ENCODE measurements around the gene C22orf15. TPM values are rescaled to one million over a fixed set of nuclear protein-coding genes. Genes with fewer than 3 reads are reported as not detected.

The C22orf15 gene
- total RNA-seq, 1 donor from 2014 or later = 0.39 TPM

GRCh38 chr22:23790819-23791737 lies 28.3 kb downstream of the C22orf15 start:
- Histone ChIP-seq H3K4me3 (ENCODE audit: insufficient read depth, low read depth, low read length) (no peak overlapping the region), H2AFZ (ENCODE audit: low read depth, low read length) (no peak overlapping the region), H3K9ac (ENCODE audit: low read length) (no peak overlapping the region), H3K79me2 (ENCODE audit: insufficient read depth, low read length) (peaks cover 63% of the 10 kb centered on the region), H4K20me1 (ENCODE audit: insufficient read depth, low read length) (peaks cover 66% of the 10 kb centered on the region), H3K4me2 (ENCODE audit: low read length) (no peak overlapping the region), H3K4me1 (ENCODE audit: insufficient read depth, low read length) (peaks cover 9% of the 10 kb centered on the region), H3K27me3 (ENCODE audit: insufficient read depth, low read length) (no peaks in the 10 kb centered on the region), H3K36me3 (ENCODE audit: insufficient read depth, low read length) (peaks cover 18% of the 10 kb centered on the region), H3K27ac (ENCODE audit: low read depth, low read length) (no peak overlapping the region), H3K9me3 (ENCODE audit: insufficient read depth, low read depth, low read length) (no peaks in the 10 kb centered on the region)
- H3K4me3 Mint-ChIP-seq (ENCODE audit: unreplicated experiment) = no peak overlapping the region
- no peak for TF ChIP-seq EZH2 (IDR thresholded peaks at IDR 0.05; ENCODE audit: insufficient read depth, low read length)
- no peak for TF ChIP-seq CTCF (IDR thresholded peaks at IDR 0.05; ENCODE audit: insufficient read depth, low read depth, low read length)
- no peaks in the 10 kb centered on the region for H3K36me3 Mint-ChIP-seq (ENCODE audit: low read depth, unreplicated experiment)
- FAIRE-seq (no peak), DNase-seq (ENCODE audit: low read depth) (peak; percentile 33)
- no peaks in the 10 kb centered on the region for H3K9me3 Mint-ChIP-seq (ENCODE audit: unreplicated experiment)
- H3K4me1 Mint-ChIP-seq (ENCODE audit: low read depth, unreplicated experiment) = peaks cover 15% of the 10 kb centered on the region
- no peaks in the 10 kb centered on the region for H3K27me3 Mint-ChIP-seq (ENCODE audit: low read depth, unreplicated experiment)
- H3K27ac Mint-ChIP-seq (ENCODE audit: unreplicated experiment) = no peak overlapping the region

- Histone ChIP-seq H3K79me2 (ENCODE audit: insufficient read depth, low read length) (peaks cover 63% of the 10 kb centered on the region), H3K4me2 (ENCODE audit: low read length) (no peak overlapping the region), H3K27me3 (ENCODE audit: insufficient read depth, low read length) (no peaks in the 10 kb centered on the region), H3K27ac (ENCODE audit: low read depth, low read length) (no peak overlapping the region), H3K4me3 (ENCODE audit: insufficient read depth, low read depth, low read length) (no peak overlapping the region), H2AFZ (ENCODE audit: low read depth, low read length) (no peak overlapping the region), H3K4me1 (ENCODE audit: insufficient read depth, low read length) (peaks cover 3% of the 10 kb centered on the region), H3K9ac (ENCODE audit: low read length) (no peak overlapping the region), H3K9me3 (ENCODE audit: insufficient read depth, low read depth, low read length) (no peaks in the 10 kb centered on the region), H4K20me1 (ENCODE audit: insufficient read depth, low read length) (peaks cover 73% of the 10 kb centered on the region), H3K36me3 (ENCODE audit: insufficient read depth, low read length) (peaks cover 23% of the 10 kb centered on the region)
- Mint-ChIP-seq H3K4me3 (ENCODE audit: unreplicated experiment) (no peak overlapping the region), H3K27me3 (ENCODE audit: low read depth, unreplicated experiment) (no peaks in the 10 kb centered on the region), H3K36me3 (ENCODE audit: low read depth, unreplicated experiment) (peaks cover 4% of the 10 kb centered on the region), H3K4me1 (ENCODE audit: low read depth, unreplicated experiment) (peaks cover 9% of the 10 kb centered on the region), H3K27ac (ENCODE audit: unreplicated experiment) (no peak overlapping the region), H3K9me3 (ENCODE audit: unreplicated experiment) (no peaks in the 10 kb centered on the region)
- DNase-seq (ENCODE audit: low read depth) (no peak), FAIRE-seq (no peak)
- TF ChIP-seq CTCF (IDR thresholded peaks at IDR 0.05; ENCODE audit: insufficient read depth, low read depth, low read length) = no peak
- TF ChIP-seq EZH2 (IDR thresholded peaks at IDR 0.05; ENCODE audit: insufficient read depth, low read length) = no peak
Observed at GRCh38 chr22:23791738-23792645, 29.2 kb downstream of the C22orf15 start.
